Activated CD8-positive, alpha-beta T cell treated with anti-CD3 and anti-CD28 coated beads, Interleukin-2, amount 10 ng/mL, durations not matched to agents 7 days and 5 days (primary cell): Measurements from ENCODE around the gene HES7. TPM values are rescaled to one million over a fixed set of nuclear protein-coding genes. Genes with fewer than 3 reads are reported as not detected.

ENCODE experiments used
- ATAC-seq: fragments of 150-1000 bp; cut with Tn5 transposase; one replicate; pipeline ENCODE4 v1.10.0; 2021; ENCODE audit warnings: moderate library complexity
- CTCF ChIA-PET: fragments of 350-600 bp; sonication (Branson Sonifier 250); formaldehyde crosslinking; loops from one replicate; lab custom pipeline; 2021; ENCODE audit warnings: antibody characterized with exemption; lab: Charles Lee
- POLR2A ChIA-PET: fragments of 350-600 bp; sonication (Branson Sonifier 250); formaldehyde crosslinking; loops from one replicate; lab custom pipeline; 2021; ENCODE audit warnings: antibody characterized with exemption; lab: Charles Lee
- DNase-seq: peaks from one replicate; pipeline ENCODE4 v3.0.0-alpha.2; 2020
- H3K27ac Mint-ChIP-seq: one replicate; pipeline ENCODE4 v1.8.0; 2021; ENCODE audit warnings: mild to moderate bottlenecking, mixed read lengths
- H3K27me3 Mint-ChIP-seq: one replicate; pipeline ENCODE4 v1.8.0; 2021; ENCODE audit warnings: low read depth, mixed read lengths
- H3K36me3 Mint-ChIP-seq: one replicate; pipeline ENCODE4 v1.8.0; 2021; ENCODE audit warnings: low read depth, mixed read lengths
- H3K4me1 Mint-ChIP-seq: one replicate; pipeline ENCODE4 v1.8.0; 2021; ENCODE audit warnings: low read depth, mixed read lengths
- H3K4me3 Mint-ChIP-seq: one replicate; pipeline ENCODE4 v1.8.0; 2021; ENCODE audit warnings: mild to moderate bottlenecking, mixed read lengths
- H3K9me3 Mint-ChIP-seq: one replicate; pipeline ENCODE4 v1.8.0; 2022; ENCODE audit warnings: mixed read lengths; ENCODE audit not compliant: insufficient read depth
- total RNA-seq, 2 experiments: library from RNA; stranded (reverse); gene quantifications; one replicate each; pipeline ENCODE4 v1.2.3, GENCODE V29; 2021

Gene HES7
- total RNA-seq, 2 experiments from 2014 or later = 0.29 TPM; not detected in 1

- Mint-ChIP-seq H3K36me3 (peaks cover 34% of the 10 kb centered on the region), H3K27me3 (no peaks in the 10 kb centered on the region), H3K27ac (no peak overlapping the region), H3K4me1 (peaks cover 15% of the 10 kb centered on the region), H3K4me3 (no peak overlapping the region), H3K9me3 (no peaks in the 10 kb centered on the region)
- ATAC-seq = no peak
- no peak for DNase-seq
- POLR2A ChIA-PET = interaction anchor here (3.5 kb wide), 1 partner anchor 25 kb away, joined by 12 read pairs; no protein-coding TSS in a partner anchor
- CTCF ChIA-PET = interaction anchor here (1.2 kb wide), 1 partner anchor 9 kb away, joined by 8 read pairs; no protein-coding TSS in a partner anchor
Measured at GRCh38 chr17:8148560-8148959, 24.7 kb upstream of the HES7 start.

DNA sequence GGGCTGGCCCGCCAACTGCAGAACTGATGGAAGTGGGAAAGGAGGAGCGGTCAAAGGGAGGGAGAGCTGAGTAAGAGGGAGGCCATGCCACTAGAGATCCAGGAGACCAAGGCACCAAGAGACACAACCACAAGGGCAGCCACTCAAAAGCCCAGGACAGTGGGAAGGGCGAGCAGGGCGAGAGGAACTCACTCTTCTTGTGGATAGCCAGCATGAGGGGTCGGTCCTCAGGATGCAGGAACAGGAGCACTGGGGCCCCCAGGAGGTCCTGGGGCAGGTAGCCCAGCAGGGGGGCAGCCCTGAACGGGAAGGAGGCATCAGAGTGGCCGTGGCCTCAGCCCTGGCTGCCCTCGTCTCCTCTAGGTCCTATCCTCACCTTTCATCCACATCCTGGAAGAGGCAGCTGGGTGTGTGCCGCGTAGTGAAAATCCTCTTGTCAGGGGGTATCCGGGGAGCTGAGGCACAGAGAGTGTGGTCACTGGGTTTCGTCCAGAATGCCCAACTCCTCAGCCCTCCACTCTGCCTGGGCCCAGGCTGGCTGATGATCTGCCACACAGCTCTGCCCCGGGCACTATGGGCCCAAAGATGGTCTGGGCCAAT lies 24.0 kb upstream of the HES7 start:
- Mint-ChIP-seq H3K27ac (no peak overlapping the region), H3K27me3 (no peaks in the 10 kb centered on the region), H3K4me3 (no peak overlapping the region), H3K9me3 (no peaks in the 10 kb centered on the region), H3K36me3 (peaks cover 35% of the 10 kb centered on the region), H3K4me1 (peaks cover 15% of the 10 kb centered on the region)
- DNase-seq = no peak
- no peak for ATAC-seq
- ChIA-PET CTCF (interaction anchor here (1.2 kb wide), 1 partner anchor 9 kb away, joined by 8 read pairs; no protein-coding TSS in a partner anchor), POLR2A (interaction anchor here (1.0 to 3.5 kb wide), 2 partner anchors 8 to 25 kb away, joined by 3 to 12 read pairs; no protein-coding TSS in a partner anchor)

DNA sequence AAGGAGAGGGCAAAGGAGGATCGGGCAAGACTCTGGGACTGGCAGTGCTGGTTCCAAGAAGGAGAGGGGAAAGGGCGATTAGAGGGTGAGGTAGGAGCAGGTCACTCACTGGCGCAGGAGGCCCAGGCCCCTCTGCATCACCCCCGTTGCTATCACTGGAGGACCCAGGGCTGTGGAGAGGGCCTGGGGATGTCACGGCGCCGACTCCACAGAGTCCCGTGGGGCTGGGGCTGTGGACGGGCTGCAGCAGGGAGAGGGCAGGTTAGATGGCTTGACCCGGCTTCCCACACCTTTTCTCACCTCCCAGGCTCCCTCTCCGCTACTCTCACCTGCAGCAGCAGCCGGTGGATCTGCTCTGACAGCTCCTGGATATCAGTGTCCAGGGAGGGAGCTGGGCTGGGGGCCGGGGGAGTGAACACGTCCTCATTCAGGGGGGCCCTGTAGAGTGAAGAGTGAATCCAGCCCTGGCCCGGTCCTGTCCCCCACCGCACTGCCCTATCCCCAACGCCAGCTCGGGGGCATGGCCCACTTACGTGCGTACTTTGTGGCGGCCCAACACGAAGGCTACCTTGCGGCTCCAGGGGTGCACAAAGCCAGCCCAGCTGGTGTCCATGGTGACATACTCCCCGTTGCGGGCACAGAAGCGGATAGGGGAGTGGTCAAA lies 23.4 kb upstream of the HES7 start:
- H3K9me3 Mint-ChIP-seq = no peaks in the 10 kb centered on the region
- no peak overlapping the region for H3K4me3 Mint-ChIP-seq

GRCh38 chr17:8146381-8147140 lies 22.7 kb upstream of the HES7 start:
- CTCF ChIA-PET = no interaction called here
- POLR2A ChIA-PET = interaction anchor here (1.0 to 3.5 kb wide), 3 partner anchors 9 to 27 kb away, joined by 3 to 12 read pairs (median 3); no protein-coding TSS in a partner anchor
- no peak overlapping the region for H3K4me3 Mint-ChIP-seq
- ATAC-seq = no peak
- H3K4me1 Mint-ChIP-seq = peaks cover 11% of the 10 kb centered on the region
- no peak overlapping the region for H3K27ac Mint-ChIP-seq
- H3K27me3 Mint-ChIP-seq = no peaks in the 10 kb centered on the region
- DNase-seq = no peak
- H3K36me3 Mint-ChIP-seq = peaks cover 46% of the 10 kb centered on the region
- H3K9me3 Mint-ChIP-seq = no peaks in the 10 kb centered on the region

More for the DNA sequence above, 23.4 kb upstream of the HES7 start:
- CTCF ChIA-PET = interaction anchor here (1.2 kb wide), 1 partner anchor 8 kb away, joined by 8 read pairs; no protein-coding TSS in a partner anchor
- peaks cover 15% of the 10 kb centered on the region for H3K4me1 Mint-ChIP-seq
- no peak overlapping the region for H3K27ac Mint-ChIP-seq
- no peak for ATAC-seq
- peaks cover 40% of the 10 kb centered on the region for H3K36me3 Mint-ChIP-seq
- POLR2A ChIA-PET = interaction anchor here (1.0 to 3.5 kb wide), 2 partner anchors 8 to 26 kb away, joined by 3 to 12 read pairs; no protein-coding TSS in a partner anchor
- DNase-seq = no peak
- no peaks in the 10 kb centered on the region for H3K27me3 Mint-ChIP-seq

- DNase-seq = no peak
- ChIA-PET POLR2A (interaction anchor here (1.5 to 3.5 kb wide), 2 partner anchors 10 to 28 kb away, joined by 3 to 12 read pairs; no protein-coding TSS in a partner anchor), CTCF (no interaction called here)
- ATAC-seq = no peak
- H3K4me3 Mint-ChIP-seq = no peak overlapping the region
- peaks cover 7% of the 10 kb centered on the region for H3K4me1 Mint-ChIP-seq
- H3K9me3 Mint-ChIP-seq = no peaks in the 10 kb centered on the region
- H3K27ac Mint-ChIP-seq = no peak overlapping the region
- no peaks in the 10 kb centered on the region for H3K27me3 Mint-ChIP-seq
- peaks cover 53% of the 10 kb centered on the region for H3K36me3 Mint-ChIP-seq
Measured at GRCh38 chr17:8145811-8146210, 21.9 kb upstream of the HES7 start.

- Mint-ChIP-seq H3K9me3 (no peaks in the 10 kb centered on the region), H3K36me3 (peaks cover 57% of the 10 kb centered on the region), H3K4me3 (no peak overlapping the region), H3K27me3 (no peaks in the 10 kb centered on the region), H3K4me1 (peaks cover 6% of the 10 kb centered on the region), H3K27ac (no peak overlapping the region)
- no peak for ATAC-seq
- no peak for DNase-seq
- ChIA-PET CTCF (interaction anchor here (0.8 to 1.2 kb wide), 2 partner anchors 12 to 51 kb away, joined by 3 to 5 read pairs; no protein-coding TSS in a partner anchor), POLR2A (interaction anchor here (1.4 to 2.4 kb wide), 2 partner anchors 12 to 29 kb away, joined by 4 to 14 read pairs; no protein-coding TSS in a partner anchor)
Measured at GRCh38 chr17:8144401-8145231, 20.7 kb upstream of the HES7 start.

- Mint-ChIP-seq H3K36me3 (peaks cover 57% of the 10 kb centered on the region), H3K4me1 (peaks cover 3% of the 10 kb centered on the region), H3K27ac (peak overlapping the region; percentile 11), H3K27me3 (no peaks in the 10 kb centered on the region), H3K4me3 (no peak overlapping the region), H3K9me3 (no peaks in the 10 kb centered on the region)
- POLR2A ChIA-PET = interaction anchor here (1.4 to 2.4 kb wide), 3 partner anchors 11 to 30 kb away, joined by 4 to 14 read pairs (median 9); no protein-coding TSS in a partner anchor
- DNase-seq = no peak
- CTCF ChIA-PET = interaction anchor here (0.8 to 1.2 kb wide), 2 partner anchors 13 to 51 kb away, joined by 3 to 5 read pairs; no protein-coding TSS in a partner anchor
- ATAC-seq = no peak
Measured at GRCh38 chr17:8143581-8144400, 19.9 kb upstream of the HES7 start.

- H3K27ac Mint-ChIP-seq = no peak overlapping the region
- ATAC-seq (no peak), DNase-seq (no peak)
- peaks cover 51% of the 10 kb centered on the region for H3K36me3 Mint-ChIP-seq
- no peaks in the 10 kb centered on the region for H3K9me3 Mint-ChIP-seq
- peaks cover 3% of the 10 kb centered on the region for H3K4me1 Mint-ChIP-seq
- ChIA-PET CTCF (interaction anchor here (1.2 kb wide), 1 partner anchor 13 kb away, joined by 5 read pairs; no protein-coding TSS in a partner anchor), POLR2A (interaction anchor here (1.4 to 6.2 kb wide), 4 partner anchors 12 to 30 kb away, joined by 4 to 66 read pairs (median 12); no protein-coding TSS in a partner anchor)
- no peaks in the 10 kb centered on the region for H3K27me3 Mint-ChIP-seq
- H3K4me3 Mint-ChIP-seq = no peak overlapping the region
Measured at GRCh38 chr17:8142887-8143580, 19.1 kb upstream of the HES7 start.

- DNase-seq = no peak
- CTCF ChIA-PET = interaction anchor here (0.9 to 8.3 kb wide), 2 partner anchors 14 to 22 kb away, joined by 3 to 165 read pairs; partner anchors contain the start of genes PER1 and VAMP2
- no peaks in the 10 kb centered on the region for H3K9me3 Mint-ChIP-seq
- no peak overlapping the region for H3K27ac Mint-ChIP-seq
- H3K27me3 Mint-ChIP-seq = no peaks in the 10 kb centered on the region
- H3K36me3 Mint-ChIP-seq = peaks cover 46% of the 10 kb centered on the region
- ATAC-seq = no peak
- POLR2A ChIA-PET = interaction anchor here (1.7 to 6.2 kb wide), 3 partner anchors 13 to 31 kb away, joined by 9 to 66 read pairs (median 28); no protein-coding TSS in a partner anchor
- peaks cover 3% of the 10 kb centered on the region for H3K4me1 Mint-ChIP-seq
- H3K4me3 Mint-ChIP-seq = no peak overlapping the region
Measured at GRCh38 chr17:8142158-8142886, 18.4 kb upstream of the HES7 start.
